GM12865 (cell line): Measurements from ENCODE around the gene APC.

Experiments used
- DNase-seq: peaks from one replicate; pipeline ENCODE4 v3.0.0; 2010; ENCODE audit warnings: low read depth
- H3K4me3 ChIP-seq: 2 replicates; pipeline ENCODE4 v1.5.1; 2011; ENCODE audit warnings: mild to moderate bottlenecking, low read depth, low read length, control low read depth
- CTCF ChIP-seq: IDR thresholded peaks from 2 replicates; pipeline ENCODE4 v1.5.1; 2011; ENCODE audit warnings: low read length, control low read depth, low read depth, inconsistent platforms; ENCODE audit not compliant: insufficient read depth; ENCODE audit errors: missing control alignments

APC gene

GRCh38 chr5:112793201-112793600 is 55.5 kb downstream of the APC start:
- TF ChIP-seq CTCF: no peak
- no peak for DNase-seq
- no peak overlapping the region for H3K4me3 ChIP-seq

- H3K4me3 ChIP-seq: no peak overlapping the region
- no peak for DNase-seq
- no peak for TF ChIP-seq CTCF
These were observed 56.7 kb downstream of the APC start for GRCh38 chr5:112794410-112794809.

GRCh38 chr5:112795342-112795741 is 57.7 kb downstream of the APC start:
- TF ChIP-seq CTCF: no peak
- no peak overlapping the region for H3K4me3 ChIP-seq
- no peak for DNase-seq

- no peak overlapping the region for H3K4me3 ChIP-seq
- no peak for DNase-seq
- TF ChIP-seq CTCF: no peak
These were observed 58.4 kb downstream of the APC start for GRCh38 chr5:112795944-112796678.

- TF ChIP-seq CTCF: no peak
- no peak for DNase-seq
- no peak overlapping the region for H3K4me3 ChIP-seq
These were observed 62.0 kb downstream of the APC start for GRCh38 chr5:112799661-112800060.

GRCh38 chr5:112800891-112801290 is 63.2 kb downstream of the APC start:
- no peak overlapping the region for H3K4me3 ChIP-seq
- TF ChIP-seq CTCF: no peak
- DNase-seq: no peak

- DNase-seq: no peak
- TF ChIP-seq CTCF: no peak
- H3K4me3 ChIP-seq: no peak overlapping the region
These were observed 73.3 kb downstream of the APC start for GRCh38 chr5:112811023-112811422.
